ENCODE data around the gene PTPRA. TPM values are rescaled to one million over a fixed set of nuclear protein-coding genes. Genes with fewer than 3 reads are reported as not detected.

PTPRA gene
- total and polyA plus RNA-seq, 2 of the 4 experiments (the other 2 are of a cell fraction) = 35.0 to 50.0 TPM

DNA sequence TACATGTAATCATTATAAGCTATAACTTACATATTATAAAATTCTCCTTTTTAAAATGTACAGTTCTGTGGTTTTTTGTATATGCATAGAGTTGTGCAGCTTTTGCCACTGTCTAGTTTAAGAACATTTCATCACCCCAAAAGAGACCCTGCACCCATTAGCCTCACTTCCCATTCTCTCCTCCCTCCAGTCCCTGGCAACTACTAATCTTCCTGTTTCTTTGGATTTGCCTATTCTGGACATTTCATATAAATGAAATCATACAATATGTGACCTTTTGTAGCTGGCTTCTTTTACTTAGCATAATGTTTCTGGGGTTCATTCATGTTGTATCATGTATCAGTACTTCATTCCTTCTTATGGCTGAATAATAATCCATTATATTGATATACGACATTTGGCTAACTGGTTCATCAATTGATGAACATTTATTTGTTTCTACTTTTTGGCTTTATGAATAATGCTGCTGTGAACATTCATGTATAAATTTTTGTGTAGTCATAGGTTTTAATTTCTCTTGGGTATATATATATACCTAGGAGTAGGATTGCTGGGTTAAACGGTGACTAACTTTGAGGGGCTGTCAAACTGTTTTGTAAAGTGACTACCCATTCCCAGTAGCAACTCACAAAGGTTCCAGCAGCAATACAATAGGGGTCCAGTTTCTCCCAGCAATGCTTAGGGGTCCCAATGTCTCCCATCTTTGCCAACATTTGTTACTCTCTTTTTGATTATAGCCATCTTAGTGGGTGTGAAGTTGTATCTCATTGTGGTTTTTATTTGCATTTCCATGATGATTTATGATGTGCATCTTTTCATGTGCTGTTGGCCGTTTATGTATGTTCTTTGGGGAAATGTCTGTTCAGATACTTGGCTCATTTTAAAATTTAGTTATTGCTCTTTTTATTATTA lies 10.7 kb downstream of the PTPRA start:
- DNase-seq (no peak), ATAC-seq (ENCODE audit: low read depth) (no peak)
- Histone ChIP-seq H3K18ac (ENCODE audit: low read depth, low read length) (no peak overlapping the region), H4K8ac (ENCODE audit: low read depth in 2 of 2, low read length in 2 of 2) (no peak overlapping the region), H2AK9ac (replicated peaks; ENCODE audit: low read depth, low read length, poor library complexity) (no peak overlapping the region), H2BK5ac (ENCODE audit: low read depth, low read length, poor library complexity, severe bottlenecking) (no peak overlapping the region), H3K79me1 (ENCODE audit: low read depth in 1 of 2, low read length in 2 of 2) (peaks cover 18 to 61% of the 10 kb centered on the region in 2 experiments), H3K36me3 (ENCODE audit: control insufficient read depth, insufficient read depth, low read length) (no peaks in the 10 kb centered on the region), H3K14ac (replicated peaks; ENCODE audit: low read depth, low read length) (no peak overlapping the region), H3K4me2 (ENCODE audit: low read depth, low read length) (no peak overlapping the region), H3K27me3 (ENCODE audit: control insufficient read depth, insufficient read depth, low read length) (no peaks in the 10 kb centered on the region), H3K23ac (ENCODE audit: low read depth, low read length) (no peak overlapping the region), H3K9me1 (ENCODE audit: insufficient read depth, low read length) (peaks cover 15% of the 10 kb centered on the region), H2BK20ac (ENCODE audit: low read depth, low read length) (no peak overlapping the region), H3K4ac (ENCODE audit: low read depth, low read length) (no peak overlapping the region), H4K5ac (ENCODE audit: low read depth, low read length) (no peak overlapping the region), H3K4me3 (ENCODE audit: insufficient read depth, low read depth, low read length) (no peak overlapping the region), H4K20me1 (ENCODE audit: insufficient read depth, low read length) (peaks cover 48% of the 10 kb centered on the region), H4K91ac (ENCODE audit: insufficient read depth, low read depth, low read length) (no peak overlapping the region), H3K56ac (ENCODE audit: extremely low read depth, insufficient read depth, low read length) (no peak overlapping the region), H3K9me3 (ENCODE audit: control insufficient read depth, insufficient read depth, low read length) (no peaks in the 10 kb centered on the region), H3K9ac (ENCODE audit: low read depth, low read length) (no peak overlapping the region), H3K4me1 (ENCODE audit: control insufficient read depth, insufficient read depth, low read length) (peaks cover 4% of the 10 kb centered on the region; the same call in 1 of the 2 replicates), H3K27ac (ENCODE audit: insufficient read depth, low read length) (no peak overlapping the region), H2AFZ (replicated peaks; ENCODE audit: low read length, poor library complexity) (no peak overlapping the region), H2BK15ac (ENCODE audit: low read depth, low read length) (no peak overlapping the region), H2AK5ac (ENCODE audit: low read depth, low read length) (no peak overlapping the region), H2BK120ac (ENCODE audit: low read depth, low read length) (no peak overlapping the region)
- ChIA-PET POLR2A (ENCODE audit: unreplicated experiment) (no interaction called here), CTCF (interaction anchor here (1.2 kb wide), 1 partner anchor 18 kb away, joined by 3 read pairs; no protein-coding TSS in a partner anchor)
- TF ChIP-seq POLR2A (IDR thresholded peaks at IDR 0.05; ENCODE audit: low read depth, low read length) (no peak), RFX5 (IDR thresholded peaks at IDR 0.05; ENCODE audit: low read depth, low read length) (no peak), MAZ (IDR thresholded peaks at IDR 0.05; ENCODE audit: borderline replicate concordance, low read depth, low read length) (no peak), CEBPB (IDR thresholded peaks at IDR 0.05; ENCODE audit: low read depth, low read length) (no peak), RAD21 (IDR thresholded peaks at IDR 0.05; ENCODE audit: low read length) (no peak), BHLHE40 (IDR thresholded peaks at IDR 0.05; ENCODE audit: low read depth, low read length) (no peak)
- TF ChIP-seq, protein P1, sequence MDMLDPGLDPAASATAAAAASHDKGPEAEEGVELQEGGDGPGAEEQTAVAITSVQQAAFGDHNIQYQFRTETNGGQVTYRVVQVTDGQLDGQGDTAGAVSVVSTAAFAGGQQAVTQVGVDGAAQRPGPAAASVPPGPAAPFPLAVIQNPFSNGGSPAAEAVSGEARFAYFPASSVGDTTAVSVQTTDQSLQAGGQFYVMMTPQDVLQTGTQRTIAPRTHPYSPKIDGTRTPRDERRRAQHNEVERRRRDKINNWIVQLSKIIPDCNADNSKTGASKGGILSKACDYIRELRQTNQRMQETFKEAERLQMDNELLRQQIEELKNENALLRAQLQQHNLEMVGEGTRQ (IDR thresholded peaks at IDR 0.05; ENCODE audit: low read depth, low read length) = no peak
- TF ChIP-seq, protein P2, sequence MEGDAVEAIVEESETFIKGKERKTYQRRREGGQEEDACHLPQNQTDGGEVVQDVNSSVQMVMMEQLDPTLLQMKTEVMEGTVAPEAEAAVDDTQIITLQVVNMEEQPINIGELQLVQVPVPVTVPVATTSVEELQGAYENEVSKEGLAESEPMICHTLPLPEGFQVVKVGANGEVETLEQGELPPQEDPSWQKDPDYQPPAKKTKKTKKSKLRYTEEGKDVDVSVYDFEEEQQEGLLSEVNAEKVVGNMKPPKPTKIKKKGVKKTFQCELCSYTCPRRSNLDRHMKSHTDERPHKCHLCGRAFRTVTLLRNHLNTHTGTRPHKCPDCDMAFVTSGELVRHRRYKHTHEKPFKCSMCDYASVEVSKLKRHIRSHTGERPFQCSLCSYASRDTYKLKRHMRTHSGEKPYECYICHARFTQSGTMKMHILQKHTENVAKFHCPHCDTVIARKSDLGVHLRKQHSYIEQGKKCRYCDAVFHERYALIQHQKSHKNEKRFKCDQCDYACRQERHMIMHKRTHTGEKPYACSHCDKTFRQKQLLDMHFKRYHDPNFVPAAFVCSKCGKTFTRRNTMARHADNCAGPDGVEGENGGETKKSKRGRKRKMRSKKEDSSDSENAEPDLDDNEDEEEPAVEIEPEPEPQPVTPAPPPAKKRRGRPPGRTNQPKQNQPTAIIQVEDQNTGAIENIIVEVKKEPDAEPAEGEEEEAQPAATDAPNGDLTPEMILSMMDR (conservative IDR thresholded peaks at IDR 0.05; ENCODE audit: low read depth, low read length) = no peak
- no CpG with 5 or more reads among the region's 3 CpGs for WGBS, 2 experiments (ENCODE audit: extremely low coverage in 2 of 2, insufficient read length in 1 of 2)
- no TSS peak for BruUV-seq (replicated peaks)
- in situ Hi-C loops (cut with MboI; ENCODE audit: low sequenced_read_pairs) (no loop called here), dilution Hi-C loops (cut with HindIII; ENCODE audit: low sequenced_read_pairs, unreplicated experiment) (no loop called here), intact Hi-C loops (cut with micrococcal nuclease) (no loop called here)

All from IMR-90 (cell line).